ENCODE data around the gene CTNNA2.

- TF ChIP-seq, protein P1, sequence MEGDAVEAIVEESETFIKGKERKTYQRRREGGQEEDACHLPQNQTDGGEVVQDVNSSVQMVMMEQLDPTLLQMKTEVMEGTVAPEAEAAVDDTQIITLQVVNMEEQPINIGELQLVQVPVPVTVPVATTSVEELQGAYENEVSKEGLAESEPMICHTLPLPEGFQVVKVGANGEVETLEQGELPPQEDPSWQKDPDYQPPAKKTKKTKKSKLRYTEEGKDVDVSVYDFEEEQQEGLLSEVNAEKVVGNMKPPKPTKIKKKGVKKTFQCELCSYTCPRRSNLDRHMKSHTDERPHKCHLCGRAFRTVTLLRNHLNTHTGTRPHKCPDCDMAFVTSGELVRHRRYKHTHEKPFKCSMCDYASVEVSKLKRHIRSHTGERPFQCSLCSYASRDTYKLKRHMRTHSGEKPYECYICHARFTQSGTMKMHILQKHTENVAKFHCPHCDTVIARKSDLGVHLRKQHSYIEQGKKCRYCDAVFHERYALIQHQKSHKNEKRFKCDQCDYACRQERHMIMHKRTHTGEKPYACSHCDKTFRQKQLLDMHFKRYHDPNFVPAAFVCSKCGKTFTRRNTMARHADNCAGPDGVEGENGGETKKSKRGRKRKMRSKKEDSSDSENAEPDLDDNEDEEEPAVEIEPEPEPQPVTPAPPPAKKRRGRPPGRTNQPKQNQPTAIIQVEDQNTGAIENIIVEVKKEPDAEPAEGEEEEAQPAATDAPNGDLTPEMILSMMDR (IDR thresholded peaks at IDR 0.05; ENCODE audit: low read depth, low read length) = no peak
- TF ChIP-seq EZH2phosphoT487 (IDR thresholded peaks at IDR 0.05; ENCODE audit: low read depth) = no peak
Observed at GRCh38 chr2:79903222-79904000, 390.6 kb downstream of the CTNNA2 start.

Data from OCI-LY3 (cell line).